ENCODE measurements around the gene P2RX5. TPM values are rescaled to one million over a fixed set of nuclear protein-coding genes. Genes with fewer than 3 reads are reported as not detected.

Gene P2RX5
- total RNA-seq, 1 experiment from 2014 or later = 0.66 TPM

DNA sequence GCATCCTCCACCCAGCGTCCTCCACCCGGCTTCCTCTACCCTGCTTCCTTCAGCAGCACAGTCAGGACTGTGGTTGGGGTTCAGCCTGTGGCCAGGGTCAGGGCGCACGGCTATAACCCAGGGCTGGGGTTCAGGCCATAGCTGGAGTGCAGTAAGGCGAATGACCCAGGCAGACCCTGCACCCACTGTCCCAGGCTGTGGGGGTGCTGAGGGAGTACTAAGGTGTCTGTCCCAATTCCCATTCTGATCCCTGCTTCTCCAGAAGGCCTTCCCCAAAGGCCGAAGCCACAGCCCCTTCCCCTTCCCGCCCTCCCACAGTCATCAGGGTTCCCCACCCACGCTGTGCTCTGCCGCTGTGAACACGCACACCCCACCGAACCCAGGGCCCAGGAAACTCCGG, 14.9 kb downstream of the P2RX5 start:
- Mint-ChIP-seq H3K27me3 (ENCODE audit: insufficient read depth, unreplicated experiment) (no peaks in the 10 kb centered on the region), H3K27ac (ENCODE audit: unreplicated experiment) (no peak overlapping the region), H3K36me3 (ENCODE audit: insufficient read depth, unreplicated experiment) (no peaks in the 10 kb centered on the region), H3K4me1 (ENCODE audit: low read depth, unreplicated experiment) (no peaks in the 10 kb centered on the region), H3K4me3 (ENCODE audit: unreplicated experiment) (no peak overlapping the region), H3K9me3 (ENCODE audit: unreplicated experiment) (no peaks in the 10 kb centered on the region)
- no peaks in the 10 kb centered on the region for H3K27me3 ChIP-seq (replicated peaks; ENCODE audit: control insufficient read depth, insufficient read depth, low read length)
- POLR2A ChIA-PET = no interaction called here
- H3K9me3 ChIP-seq = no peaks in the 10 kb centered on the region
- H3K4me3 ChIP-seq (ENCODE audit: low read depth, low read length) = no peak overlapping the region
- H3K36me3 ChIP-seq (ENCODE audit: control insufficient read depth, insufficient read depth, low read length) = no peaks in the 10 kb centered on the region
- intact Hi-C loops (cut with micrococcal nuclease; ENCODE audit: unreplicated experiment) = no loop called here
- DNase-seq = no peak
- no TSS peak for BruUV-seq (replicated peaks)
- CTCF ChIA-PET = no interaction called here
- no peaks in the 10 kb centered on the region for H3K4me1 ChIP-seq
- TF ChIP-seq, protein P1, sequence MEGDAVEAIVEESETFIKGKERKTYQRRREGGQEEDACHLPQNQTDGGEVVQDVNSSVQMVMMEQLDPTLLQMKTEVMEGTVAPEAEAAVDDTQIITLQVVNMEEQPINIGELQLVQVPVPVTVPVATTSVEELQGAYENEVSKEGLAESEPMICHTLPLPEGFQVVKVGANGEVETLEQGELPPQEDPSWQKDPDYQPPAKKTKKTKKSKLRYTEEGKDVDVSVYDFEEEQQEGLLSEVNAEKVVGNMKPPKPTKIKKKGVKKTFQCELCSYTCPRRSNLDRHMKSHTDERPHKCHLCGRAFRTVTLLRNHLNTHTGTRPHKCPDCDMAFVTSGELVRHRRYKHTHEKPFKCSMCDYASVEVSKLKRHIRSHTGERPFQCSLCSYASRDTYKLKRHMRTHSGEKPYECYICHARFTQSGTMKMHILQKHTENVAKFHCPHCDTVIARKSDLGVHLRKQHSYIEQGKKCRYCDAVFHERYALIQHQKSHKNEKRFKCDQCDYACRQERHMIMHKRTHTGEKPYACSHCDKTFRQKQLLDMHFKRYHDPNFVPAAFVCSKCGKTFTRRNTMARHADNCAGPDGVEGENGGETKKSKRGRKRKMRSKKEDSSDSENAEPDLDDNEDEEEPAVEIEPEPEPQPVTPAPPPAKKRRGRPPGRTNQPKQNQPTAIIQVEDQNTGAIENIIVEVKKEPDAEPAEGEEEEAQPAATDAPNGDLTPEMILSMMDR (IDR thresholded peaks at IDR 0.05; ENCODE audit: insufficient read depth in 1 of 2, low read depth in 1 of 2, low read length in 1 of 2, severe bottlenecking in 1 of 2, unreplicated experiment in 1 of 2) = no peak

DNA sequence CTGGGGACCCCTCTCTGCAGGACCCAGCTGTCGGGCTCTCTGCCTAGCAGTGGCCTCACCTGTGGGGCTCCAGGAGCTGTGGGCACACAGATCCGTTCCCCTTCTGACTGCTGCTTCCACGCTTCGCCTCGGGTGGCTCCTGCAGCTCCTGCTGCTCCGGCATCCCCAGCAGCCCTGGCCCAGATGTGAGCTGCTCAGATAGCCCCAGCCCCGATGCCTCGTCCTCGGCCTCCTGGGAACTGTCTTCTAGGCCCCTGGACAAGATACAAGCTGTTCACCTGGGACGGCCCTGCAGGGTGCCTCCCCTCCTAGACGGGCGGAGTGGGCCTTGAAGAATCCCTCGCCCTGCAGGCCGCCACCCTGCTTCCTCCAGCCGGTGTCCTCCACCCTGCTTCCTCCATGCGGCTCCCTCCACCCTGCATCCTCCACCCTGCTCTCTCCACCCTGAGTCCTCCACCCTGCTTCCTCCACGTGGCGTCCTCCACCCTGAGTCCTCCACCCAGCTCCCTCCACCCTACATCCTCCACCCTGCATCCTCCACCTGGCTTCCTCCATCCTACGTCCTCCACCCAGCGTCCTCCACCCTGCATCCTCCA, 16.3 kb downstream of the P2RX5 start:
- H3K4me3 ChIP-seq (ENCODE audit: low read depth, low read length) = no peak overlapping the region
- intact Hi-C loops (cut with micrococcal nuclease; ENCODE audit: unreplicated experiment) = no loop called here
- no TSS peak for BruUV-seq (replicated peaks)
- no peaks in the 10 kb centered on the region for H3K27me3 ChIP-seq (replicated peaks; ENCODE audit: control insufficient read depth, insufficient read depth, low read length)
- no peaks in the 10 kb centered on the region for H3K9me3 Mint-ChIP-seq (ENCODE audit: unreplicated experiment)
- no peak for DNase-seq
- ChIA-PET CTCF (no interaction called here), POLR2A (no interaction called here)
- no peaks in the 10 kb centered on the region for H3K36me3 Mint-ChIP-seq (ENCODE audit: insufficient read depth, unreplicated experiment)
- no peak overlapping the region for H3K27ac Mint-ChIP-seq (ENCODE audit: unreplicated experiment)
- H3K36me3 ChIP-seq (ENCODE audit: control insufficient read depth, insufficient read depth, low read length) = no peaks in the 10 kb centered on the region
- no peak overlapping the region for H3K4me3 Mint-ChIP-seq (ENCODE audit: unreplicated experiment)
- H3K4me1 ChIP-seq = no peaks in the 10 kb centered on the region
- H3K9me3 ChIP-seq = no peaks in the 10 kb centered on the region
- H3K4me1 Mint-ChIP-seq (ENCODE audit: low read depth, unreplicated experiment) = no peaks in the 10 kb centered on the region
- TF ChIP-seq, protein P1 (IDR thresholded peaks at IDR 0.05; ENCODE audit: insufficient read depth in 1 of 2, low read depth in 1 of 2, low read length in 1 of 2, severe bottlenecking in 1 of 2, unreplicated experiment in 1 of 2) = no peak
- H3K27me3 Mint-ChIP-seq (ENCODE audit: insufficient read depth, unreplicated experiment) = no peaks in the 10 kb centered on the region

DNA sequence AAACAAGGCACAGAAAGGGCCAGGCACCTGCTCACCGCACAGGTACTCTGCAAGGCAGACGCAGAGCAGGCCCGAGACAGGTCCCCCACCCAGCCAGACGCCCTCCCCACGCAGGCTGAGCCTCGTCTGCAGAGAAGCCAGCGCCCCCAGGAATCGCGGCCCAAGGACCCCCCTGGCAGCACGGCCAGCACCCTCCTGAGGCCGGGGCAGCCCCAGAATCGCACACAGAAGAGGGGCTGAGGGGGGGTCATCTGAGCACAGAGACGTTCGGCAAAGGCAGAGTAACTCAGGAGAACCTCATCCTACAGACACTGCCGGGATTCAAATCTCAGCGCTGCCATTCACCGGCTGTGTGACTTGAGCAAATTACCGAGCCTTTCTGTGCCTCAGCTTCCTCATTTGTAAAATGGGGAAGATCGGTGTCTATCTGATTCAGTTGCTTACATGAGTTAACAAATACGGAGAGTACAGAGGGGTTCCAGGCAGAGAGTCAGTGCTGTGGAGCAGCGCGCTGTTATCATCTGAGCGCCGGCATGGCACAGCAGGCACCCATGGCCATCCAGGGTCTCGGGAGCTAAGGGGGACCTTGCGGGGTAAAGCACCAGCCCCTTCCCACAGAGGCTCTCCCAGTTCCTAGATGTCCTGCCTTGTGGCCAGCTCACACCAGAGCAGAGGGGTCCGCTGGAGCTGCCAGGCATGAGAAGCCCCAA, 17.0 kb downstream of the P2RX5 start:
- no peaks in the 10 kb centered on the region for H3K36me3 ChIP-seq (ENCODE audit: control insufficient read depth, insufficient read depth, low read length)
- TF ChIP-seq, protein P1 (IDR thresholded peaks at IDR 0.05; ENCODE audit: insufficient read depth in 1 of 2, low read depth in 1 of 2, low read length in 1 of 2, severe bottlenecking in 1 of 2, unreplicated experiment in 1 of 2) = no peak
- intact Hi-C loops (cut with micrococcal nuclease; ENCODE audit: unreplicated experiment) = no loop called here
- Mint-ChIP-seq H3K36me3 (ENCODE audit: insufficient read depth, unreplicated experiment) (no peaks in the 10 kb centered on the region), H3K27ac (ENCODE audit: unreplicated experiment) (no peak overlapping the region), H3K4me3 (ENCODE audit: unreplicated experiment) (no peak overlapping the region), H3K9me3 (ENCODE audit: unreplicated experiment) (no peaks in the 10 kb centered on the region), H3K27me3 (ENCODE audit: insufficient read depth, unreplicated experiment) (no peaks in the 10 kb centered on the region), H3K4me1 (ENCODE audit: low read depth, unreplicated experiment) (no peaks in the 10 kb centered on the region)
- no peak overlapping the region for H3K4me3 ChIP-seq (ENCODE audit: low read depth, low read length)
- no peaks in the 10 kb centered on the region for H3K9me3 ChIP-seq
- ChIA-PET CTCF (no interaction called here), POLR2A (no interaction called here)
- H3K27me3 ChIP-seq (replicated peaks; ENCODE audit: control insufficient read depth, insufficient read depth, low read length) = no peaks in the 10 kb centered on the region
- no peak for DNase-seq
- no TSS peak for BruUV-seq (replicated peaks)
- H3K4me1 ChIP-seq = no peaks in the 10 kb centered on the region
